Astrocyte (in vitro differentiated cells and primary cell): ENCODE measurements around the gene CHGA. TPM values are rescaled to one million over a fixed set of nuclear protein-coding genes. Genes with fewer than 3 reads are reported as not detected.

Source experiments
- DNase-seq: peaks from one replicate; pipeline ENCODE4 v3.0.0-alpha.2; 2010; ENCODE audit warnings: low read depth
- FAIRE-seq: peaks from 2 replicates; lab custom pipeline; 2011; peaks lifted over from hg19 to GRCh38; lab: Jason Lieb, UNC
- H2AFZ ChIP-seq: 2 replicates; pipeline ENCODE4 v1.6.0; 2012; ENCODE audit warnings: low read depth, low read length, inconsistent platforms
- H3K27ac ChIP-seq: 2 replicates; pipeline ENCODE4 v1.5.1; 2011; ENCODE audit warnings: low read depth, low read length, inconsistent platforms
- H3K27me3 ChIP-seq: 2 replicates; pipeline ENCODE4 v1.6.0; 2011; ENCODE audit warnings: low read length, inconsistent platforms; ENCODE audit not compliant: insufficient read depth
- H3K36me3 ChIP-seq: 2 replicates; pipeline ENCODE4 v1.5.1; 2011; ENCODE audit warnings: low read length, inconsistent platforms; ENCODE audit not compliant: insufficient read depth
- H3K4me1 ChIP-seq: 2 replicates; pipeline ENCODE4 v1.5.1; 2011; ENCODE audit warnings: low read length, inconsistent platforms; ENCODE audit not compliant: insufficient read depth
- H3K4me2 ChIP-seq: 2 replicates; pipeline ENCODE4 v1.6.0; 2012; ENCODE audit warnings: low read length, inconsistent platforms
- H3K4me3 ChIP-seq: 2 replicates; pipeline ENCODE4 v1.5.1; 2011; ENCODE audit warnings: low read depth, mild to moderate bottlenecking, low read length, inconsistent platforms; ENCODE audit not compliant: insufficient read depth
- H3K79me2 ChIP-seq: 2 replicates; pipeline ENCODE4 v1.6.0; 2012; ENCODE audit warnings: mild to moderate bottlenecking, low read length, inconsistent platforms; ENCODE audit not compliant: insufficient read depth
- H3K9ac ChIP-seq: 2 replicates; pipeline ENCODE4 v1.6.0; 2012; ENCODE audit warnings: mild to moderate bottlenecking, low read length, inconsistent platforms
- H3K9me3 ChIP-seq: 2 replicates; pipeline ENCODE4 v1.5.1; 2012; ENCODE audit warnings: low read depth, mild to moderate bottlenecking, low read length, inconsistent platforms; ENCODE audit not compliant: insufficient read depth
- H4K20me1 ChIP-seq: 2 replicates; pipeline ENCODE4 v1.6.0; 2012; ENCODE audit warnings: low read length, inconsistent platforms; ENCODE audit not compliant: insufficient read depth
- H3K27ac Mint-ChIP-seq: one replicate; pipeline ENCODE4 v1.8.0; 2021; ENCODE audit warnings: mild to moderate bottlenecking, mixed read lengths; ENCODE audit not compliant: unreplicated experiment
- H3K27me3 Mint-ChIP-seq: one replicate; pipeline ENCODE4 v1.8.0; 2021; ENCODE audit warnings: low read depth, mixed read lengths; ENCODE audit not compliant: unreplicated experiment
- H3K36me3 Mint-ChIP-seq: one replicate; pipeline ENCODE4 v1.8.0; 2021; ENCODE audit warnings: low read depth, mixed read lengths; ENCODE audit not compliant: unreplicated experiment
- H3K4me1 Mint-ChIP-seq: one replicate; pipeline ENCODE4 v1.8.0; 2021; ENCODE audit warnings: low read depth, mixed read lengths; ENCODE audit not compliant: unreplicated experiment
- H3K4me3 Mint-ChIP-seq: one replicate; pipeline ENCODE4 v1.8.0; 2021; ENCODE audit warnings: mild to moderate bottlenecking, moderate library complexity, mixed read lengths; ENCODE audit not compliant: unreplicated experiment
- H3K9me3 Mint-ChIP-seq: one replicate; pipeline ENCODE4 v1.8.0; 2021; ENCODE audit warnings: mild to moderate bottlenecking, mixed read lengths; ENCODE audit not compliant: unreplicated experiment
- EZH2 ChIP-seq: IDR thresholded peaks from 2 replicates; pipeline ENCODE4 v1.6.1; 2012; ENCODE audit warnings: mild to moderate bottlenecking, low read length, inconsistent platforms; ENCODE audit not compliant: insufficient read depth
- total RNA-seq: library from RNA; stranded (reverse); gene quantifications from 2 replicates; pipeline ENCODE4 v1.2.1, GENCODE V29; 2021
- TF ChIP-seq, protein P1 (sequence below): IDR thresholded peaks from 2 replicates; pipeline ENCODE4 v1.5.1; 2011; ENCODE audit warnings: low read depth, mild to moderate bottlenecking, inconsistent platforms, low read length, moderate library complexity; ENCODE audit not compliant: insufficient read depth

The CHGA gene
- total RNA-seq, 1 donor from 2014 or later, result not detected

DNA sequence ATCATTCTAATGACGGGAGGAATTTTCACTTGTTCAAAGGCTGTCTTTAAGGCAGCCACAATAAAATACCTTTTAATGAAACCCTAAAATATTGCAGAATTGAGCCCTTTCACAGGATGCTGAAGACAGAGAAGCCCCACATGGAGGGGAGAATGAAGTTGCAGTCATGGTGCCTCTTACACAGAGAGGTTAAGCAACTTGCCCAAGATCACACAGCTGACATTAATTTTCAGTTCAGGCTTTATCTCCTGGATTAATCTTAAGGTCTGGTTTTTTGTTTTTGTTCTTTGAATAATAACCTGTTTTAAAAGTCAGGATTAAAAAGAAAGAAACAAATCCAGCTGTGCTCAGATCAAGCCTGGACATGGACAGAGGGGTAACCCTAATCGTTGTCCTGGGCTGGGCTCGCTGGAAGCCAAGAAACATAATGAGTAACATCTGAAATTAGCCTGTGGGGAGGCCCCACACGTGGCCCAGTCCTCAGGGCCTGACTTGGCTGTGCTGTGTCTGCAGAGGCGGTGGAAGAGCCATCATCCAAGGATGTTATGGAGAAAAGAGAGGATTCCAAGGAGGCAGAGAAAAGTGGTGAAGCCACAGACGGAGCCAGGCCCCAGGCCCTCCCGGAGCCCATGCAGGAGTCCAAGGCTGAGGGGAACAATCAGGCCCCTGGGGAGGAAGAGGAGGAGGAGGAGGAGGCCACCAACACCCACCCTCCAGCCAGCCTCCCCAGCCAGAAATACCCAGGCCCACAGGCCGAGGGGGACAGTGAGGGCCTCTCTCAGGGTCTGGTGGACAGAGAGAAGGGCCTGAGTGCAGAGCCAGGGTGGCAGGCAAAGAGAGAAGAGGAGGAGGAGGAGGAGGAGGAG, 8.0 kb downstream of the CHGA start:
- no peaks in the 10 kb centered on the region for H3K36me3 ChIP-seq
- Mint-ChIP-seq H3K27me3 (peaks cover 41% of the 10 kb centered on the region), H3K27ac (no peak overlapping the region), H3K4me1 (no peaks in the 10 kb centered on the region), H3K36me3 (no peaks in the 10 kb centered on the region), H3K4me3 (no peak overlapping the region), H3K9me3 (peaks cover 2% of the 10 kb centered on the region)
- no peak overlapping the region for H3K9ac ChIP-seq
- no peaks in the 10 kb centered on the region for H3K79me2 ChIP-seq
- H3K27ac ChIP-seq, result no peak overlapping the region
- no peak overlapping the region for H2AFZ ChIP-seq
- no peak overlapping the region for H3K4me2 ChIP-seq
- no peak for FAIRE-seq
- no peaks in the 10 kb centered on the region for H3K9me3 ChIP-seq
- no peak for TF ChIP-seq EZH2
- TF ChIP-seq, protein P1, sequence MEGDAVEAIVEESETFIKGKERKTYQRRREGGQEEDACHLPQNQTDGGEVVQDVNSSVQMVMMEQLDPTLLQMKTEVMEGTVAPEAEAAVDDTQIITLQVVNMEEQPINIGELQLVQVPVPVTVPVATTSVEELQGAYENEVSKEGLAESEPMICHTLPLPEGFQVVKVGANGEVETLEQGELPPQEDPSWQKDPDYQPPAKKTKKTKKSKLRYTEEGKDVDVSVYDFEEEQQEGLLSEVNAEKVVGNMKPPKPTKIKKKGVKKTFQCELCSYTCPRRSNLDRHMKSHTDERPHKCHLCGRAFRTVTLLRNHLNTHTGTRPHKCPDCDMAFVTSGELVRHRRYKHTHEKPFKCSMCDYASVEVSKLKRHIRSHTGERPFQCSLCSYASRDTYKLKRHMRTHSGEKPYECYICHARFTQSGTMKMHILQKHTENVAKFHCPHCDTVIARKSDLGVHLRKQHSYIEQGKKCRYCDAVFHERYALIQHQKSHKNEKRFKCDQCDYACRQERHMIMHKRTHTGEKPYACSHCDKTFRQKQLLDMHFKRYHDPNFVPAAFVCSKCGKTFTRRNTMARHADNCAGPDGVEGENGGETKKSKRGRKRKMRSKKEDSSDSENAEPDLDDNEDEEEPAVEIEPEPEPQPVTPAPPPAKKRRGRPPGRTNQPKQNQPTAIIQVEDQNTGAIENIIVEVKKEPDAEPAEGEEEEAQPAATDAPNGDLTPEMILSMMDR, result no peak
- no peaks in the 10 kb centered on the region for H4K20me1 ChIP-seq
- no peaks in the 10 kb centered on the region for H3K4me1 ChIP-seq
- no peak overlapping the region for H3K4me3 ChIP-seq
- DNase-seq, result no peak
- H3K27me3 ChIP-seq, result peaks cover 11% of the 10 kb centered on the region

DNA sequence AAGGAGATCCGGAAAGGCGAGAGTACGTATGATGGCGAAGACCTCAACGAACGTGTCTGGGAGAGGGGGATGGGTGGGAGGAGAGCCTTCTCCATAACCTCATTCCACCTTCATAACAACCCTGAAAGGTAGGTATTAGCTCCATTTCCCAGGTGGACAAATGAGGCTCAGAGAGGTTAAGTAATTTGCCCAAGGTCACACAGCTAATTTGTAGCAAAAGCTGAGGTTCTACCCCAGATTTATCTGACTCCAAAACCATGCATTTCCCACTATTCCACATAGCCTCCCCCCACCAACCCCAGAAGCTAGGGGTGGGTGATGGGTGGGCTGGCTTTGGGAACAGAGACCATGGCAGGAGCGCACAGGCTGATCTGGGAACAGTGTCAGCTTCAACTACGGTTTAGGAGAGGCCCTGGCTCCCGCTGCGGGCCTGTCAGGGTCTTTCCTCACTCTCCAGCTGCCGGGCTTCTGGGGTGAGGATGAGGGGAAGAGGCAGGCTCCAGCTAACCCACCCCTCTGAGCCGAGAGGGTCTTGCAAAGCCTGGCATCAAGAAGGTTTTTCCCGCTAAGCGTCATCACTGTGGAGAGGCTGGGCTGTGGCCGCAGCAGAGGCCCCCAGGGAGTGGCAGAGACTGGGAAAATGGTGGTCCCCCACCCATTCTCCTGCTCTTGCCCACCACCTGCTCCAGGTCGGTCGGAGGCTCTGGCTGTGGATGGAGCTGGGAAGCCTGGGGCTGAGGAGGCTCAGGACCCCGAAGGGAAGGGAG, 8.9 kb downstream of the CHGA start:
- no peaks in the 10 kb centered on the region for H3K4me1 ChIP-seq
- H3K27ac ChIP-seq, result no peak overlapping the region
- no peak overlapping the region for H3K4me3 ChIP-seq
- Mint-ChIP-seq H3K4me3 (no peak overlapping the region), H3K27ac (no peak overlapping the region), H3K4me1 (no peaks in the 10 kb centered on the region), H3K27me3 (peaks cover 33% of the 10 kb centered on the region), H3K9me3 (no peaks in the 10 kb centered on the region), H3K36me3 (no peaks in the 10 kb centered on the region)
- TF ChIP-seq, protein P1, result no peak
- TF ChIP-seq EZH2, result no peak
- FAIRE-seq, result no peak
- H3K9me3 ChIP-seq, result no peaks in the 10 kb centered on the region
- no peak overlapping the region for H2AFZ ChIP-seq
- H4K20me1 ChIP-seq, result no peaks in the 10 kb centered on the region
- no peak overlapping the region for H3K4me2 ChIP-seq
- no peaks in the 10 kb centered on the region for H3K36me3 ChIP-seq
- no peak for DNase-seq
- H3K27me3 ChIP-seq, result peaks cover 3% of the 10 kb centered on the region
- no peaks in the 10 kb centered on the region for H3K79me2 ChIP-seq
- H3K9ac ChIP-seq, result no peak overlapping the region
